Measurements from ENCODE around the gene CD300A. TPM values are rescaled to one million over a fixed set of nuclear protein-coding genes. Genes with fewer than 3 reads are reported as not detected.

The CD300A gene
- total and polyA plus RNA-seq, 2 donors (not counting 3 experiments of a cell fraction or from before 2014, with no cell fraction given): not detected

DNA sequence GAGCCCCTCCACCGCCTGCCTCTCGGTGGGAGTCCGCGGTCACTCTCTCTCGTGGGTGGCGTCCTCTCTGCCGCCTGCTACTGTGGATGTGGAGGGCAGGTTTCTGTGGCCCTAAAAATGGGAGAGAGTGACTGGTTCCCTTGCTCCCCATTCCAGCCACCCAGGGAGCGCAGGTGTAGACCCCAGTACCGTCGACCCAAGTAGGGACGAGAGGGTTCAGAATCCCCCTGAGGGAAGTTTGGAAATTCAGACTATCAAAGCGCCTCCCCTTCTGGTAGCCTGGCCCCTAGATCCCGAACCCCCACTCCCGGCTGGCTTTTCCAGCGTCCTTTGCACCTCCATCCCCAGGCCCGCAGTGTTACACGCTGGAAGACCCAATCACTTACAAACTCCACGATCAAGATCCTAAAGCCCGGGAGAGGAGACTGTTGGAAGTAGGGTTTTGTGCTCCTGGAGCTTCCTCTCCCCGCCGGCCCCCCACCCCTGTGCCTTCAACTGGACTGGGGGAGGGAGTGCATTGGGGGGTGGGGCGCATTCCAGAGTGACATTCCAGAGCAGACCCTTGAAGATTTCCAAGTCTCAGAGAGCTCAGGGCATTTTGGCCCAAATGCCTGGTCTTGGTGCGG, 33.6 kb upstream of the CD300A start:
- intact Hi-C loops (cut with micrococcal nuclease) (no loop called here), dilution Hi-C loops (cut with MboI; ENCODE audit: extremely low pct_ligation_motif_present, low sequenced_read_pairs) (no loop called here)
- Histone ChIP-seq H3K4me2 (ENCODE audit: insufficient read depth, low read length) (no peak overlapping the region), H3K27me3 (ENCODE audit: control insufficient read depth in 2 of 2, insufficient read depth in 2 of 2, low read length in 2 of 2) (peaks cover 23 to 30% of the 10 kb centered on the region in 2 experiments), H3K4me1 (ENCODE audit: control insufficient read depth, extremely low read depth, insufficient read depth, low read length) (no peaks in the 10 kb centered on the region), H3K27ac (ENCODE audit: insufficient read depth, low read depth, low read length) (no peak overlapping the region), H3K4me3 (replicated peaks in 1 of 3; ENCODE audit: insufficient read depth in 1 of 3, low read depth in 1 of 3, low read length in 3 of 3) (no peak overlapping the region), H3K9me1 (replicated peaks; ENCODE audit: control insufficient read depth, extremely low read depth, insufficient read depth, low read length) (no peaks in the 10 kb centered on the region), H3K9ac (replicated peaks; ENCODE audit: extremely low read depth, insufficient read depth, low read length) (no peak overlapping the region), H2AFZ (ENCODE audit: low read depth, low read length) (no peak overlapping the region), H4K20me1 (replicated peaks; ENCODE audit: control insufficient read depth, extremely low read depth, insufficient read depth, low read length) (no peaks in the 10 kb centered on the region), H3K9me3 (replicated peaks; ENCODE audit: control insufficient read depth, insufficient read depth, low read length) (no peaks in the 10 kb centered on the region), H3K79me2 (ENCODE audit: control insufficient read depth, insufficient read depth, low read length) (no peaks in the 10 kb centered on the region), H3K36me3 (ENCODE audit: control insufficient read depth in 2 of 2, extremely low read depth in 1 of 2, insufficient read depth in 2 of 2, low read length in 2 of 2) (no peaks in the 10 kb centered on the region)
- FAIRE-seq (no peak), DNase-seq (ENCODE audit: low read depth, low spot score) (no peak)
- BruUV-seq (replicated peaks): no TSS peak
- TF ChIP-seq POLR2AphosphoS5 (IDR thresholded peaks at IDR 0.05; ENCODE audit: insufficient read depth, low read depth, low read length) (no peak), MYC (IDR thresholded peaks at IDR 0.05; ENCODE audit: low read depth, low read length) (no peak)
- TF ChIP-seq, protein P1, sequence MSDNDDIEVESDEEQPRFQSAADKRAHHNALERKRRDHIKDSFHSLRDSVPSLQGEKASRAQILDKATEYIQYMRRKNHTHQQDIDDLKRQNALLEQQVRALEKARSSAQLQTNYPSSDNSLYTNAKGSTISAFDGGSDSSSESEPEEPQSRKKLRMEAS (IDR thresholded peaks at IDR 0.05; ENCODE audit: insufficient read depth, insufficient read length): no peak
- TF ChIP-seq, protein P2, sequence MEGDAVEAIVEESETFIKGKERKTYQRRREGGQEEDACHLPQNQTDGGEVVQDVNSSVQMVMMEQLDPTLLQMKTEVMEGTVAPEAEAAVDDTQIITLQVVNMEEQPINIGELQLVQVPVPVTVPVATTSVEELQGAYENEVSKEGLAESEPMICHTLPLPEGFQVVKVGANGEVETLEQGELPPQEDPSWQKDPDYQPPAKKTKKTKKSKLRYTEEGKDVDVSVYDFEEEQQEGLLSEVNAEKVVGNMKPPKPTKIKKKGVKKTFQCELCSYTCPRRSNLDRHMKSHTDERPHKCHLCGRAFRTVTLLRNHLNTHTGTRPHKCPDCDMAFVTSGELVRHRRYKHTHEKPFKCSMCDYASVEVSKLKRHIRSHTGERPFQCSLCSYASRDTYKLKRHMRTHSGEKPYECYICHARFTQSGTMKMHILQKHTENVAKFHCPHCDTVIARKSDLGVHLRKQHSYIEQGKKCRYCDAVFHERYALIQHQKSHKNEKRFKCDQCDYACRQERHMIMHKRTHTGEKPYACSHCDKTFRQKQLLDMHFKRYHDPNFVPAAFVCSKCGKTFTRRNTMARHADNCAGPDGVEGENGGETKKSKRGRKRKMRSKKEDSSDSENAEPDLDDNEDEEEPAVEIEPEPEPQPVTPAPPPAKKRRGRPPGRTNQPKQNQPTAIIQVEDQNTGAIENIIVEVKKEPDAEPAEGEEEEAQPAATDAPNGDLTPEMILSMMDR (IDR thresholded peaks at IDR 0.05; ENCODE audit: extremely low read depth in 1 of 2, insufficient read depth in 1 of 2, low read depth in 1 of 2, low read length in 2 of 2): no peak
- ChIA-PET CTCF (interaction anchor here (1.0 kb wide), 1 partner anchor 54 kb away, joined by 3 read pairs; no protein-coding TSS in a partner anchor), POLR2A (no interaction called here)

Data from endothelial cell of umbilical vein (primary cell).